ENCODE results near the gene CPNE4. TPM values are rescaled to one million over a fixed set of nuclear protein-coding genes. Genes with fewer than 3 reads are reported as not detected.
"Not testable (repeated sequence)": the region's sequence is repeated elsewhere in the genome, so short reads cannot be mapped to it uniquely, and the experiment has no call there.

Gene CPNE4
- total and polyA plus RNA-seq, 7 donors: 0.03 to 0.04 TPM; not detected in 5

- Histone ChIP-seq H3K9me3 (no peaks in the 10 kb centered on the region), H3K4me1 (peaks cover 15% of the 10 kb centered on the region), H3K27me3 (ENCODE audit: insufficient read depth in 3 of 3, low read length in 2 of 3) (no peaks in the 10 kb centered on the region), H3K36me3 (ENCODE audit: insufficient read depth in 1 of 2, low read depth in 1 of 2) (peaks cover 5 to 37% of the 10 kb centered on the region in 2 donors), H3K4me3 (peak overlapping the region; percentile 91), H3K27ac (peak overlapping the region; percentile 85)
- WGBS, 3 donors: 36 to 50% (median 47%) methylated on average over 2 of the region's 2 CpGs
- intact Hi-C loops (cut with DNase I): loop anchor here in 1 of 2 donors (5.0 kb wide), 1 partner anchor 475 kb away; the partner anchor contains the start of genes ASTE1 and NEK11
- DNase-seq: no peak
- TF ChIP-seq CTCF (IDR thresholded peaks at IDR 0.05): no peak
- no peak for ATAC-seq
Observed at GRCh38 chr3:131501949-131502348, 532.9 kb downstream of the CPNE4 start.

- Histone ChIP-seq H3K4me1 (no peaks in the 10 kb centered on the region), H3K4me3 (no peak overlapping the region), H3K36me3 (ENCODE audit: insufficient read depth in 1 of 2, low read depth in 1 of 2) (peaks cover under 1 to 92% of the 10 kb centered on the region in 2 donors), H3K27ac (no peak overlapping the region), H3K9me3 (no peaks in the 10 kb centered on the region), H3K27me3 (ENCODE audit: insufficient read depth in 3 of 3, low read length in 2 of 3) (no peaks in the 10 kb centered on the region)
- TF ChIP-seq CTCF (IDR thresholded peaks at IDR 0.05): no peak
- WGBS, 3 donors: 88 to 95% (median 92%) methylated on average over 1 of the region's 1 CpG
- ATAC-seq: no peak
- intact Hi-C loops (cut with DNase I): loop anchor here in 1 of 2 donors (10.0 kb wide), 1 partner anchor 110 kb away; the partner anchor contains the start of gene NUDT16
- no peak for DNase-seq
Observed at GRCh38 chr3:131494706-131495105, 540.1 kb downstream of the CPNE4 start.

- Histone ChIP-seq H3K4me3 (no peak overlapping the region), H3K27ac (no peak overlapping the region), H3K4me1 (no peaks in the 10 kb centered on the region), H3K9me3 (no peaks in the 10 kb centered on the region), H3K36me3 (ENCODE audit: insufficient read depth in 1 of 2, low read depth in 1 of 2) (peaks cover 0 to 92% of the 10 kb centered on the region in 2 donors), H3K27me3 (ENCODE audit: insufficient read depth in 3 of 3, low read length in 2 of 3) (no peaks in the 10 kb centered on the region)
- DNase-seq: no peak
- 97 to 100% (median 98%) methylated on average over 2 of the region's 2 CpGs for WGBS, 3 donors
- ATAC-seq: no peak
- intact Hi-C loops (cut with DNase I): loop anchor here in 1 of 2 donors (10.0 kb wide), 1 partner anchor 107 kb away; the partner anchor contains the start of gene NUDT16
- TF ChIP-seq CTCF (IDR thresholded peaks at IDR 0.05): no peak
Observed at GRCh38 chr3:131491775-131492174, 543.0 kb downstream of the CPNE4 start.

- no peak for TF ChIP-seq CTCF (IDR thresholded peaks at IDR 0.05)
- no peak for DNase-seq
- H3K27me3 ChIP-seq (ENCODE audit: insufficient read depth in 3 of 3, low read length in 2 of 3): no peaks in the 10 kb centered on the region
- H3K4me1 ChIP-seq: no peaks in the 10 kb centered on the region
- intact Hi-C loops (cut with DNase I): loop anchor here in 1 of 2 donors (10.0 kb wide), 1 partner anchor 106 kb away; the partner anchor contains the start of gene NUDT16
- H3K9me3 ChIP-seq: no peaks in the 10 kb centered on the region
- no peak overlapping the region for H3K4me3 ChIP-seq
- H3K27ac ChIP-seq: no peak overlapping the region
- no peak for ATAC-seq
- WGBS, 3 donors: 88 to 95% (median 91%) methylated on average over 2 of the region's 2 CpGs
- peaks cover 0 to 88% of the 10 kb centered on the region in 2 donors for H3K36me3 ChIP-seq (ENCODE audit: insufficient read depth in 1 of 2, low read depth in 1 of 2)
Observed at GRCh38 chr3:131491084-131491483, 543.7 kb downstream of the CPNE4 start.

GRCh38 chr3:131486545-131486944 lies 548.3 kb downstream of the CPNE4 start:
- H3K4me1 ChIP-seq; H3K9me3 ChIP-seq; H3K27me3 ChIP-seq (ENCODE audit: insufficient read depth in 3 of 3, low read length in 2 of 3); ATAC-seq; H3K4me3 ChIP-seq; DNase-seq; intact Hi-C loops (cut with DNase I); H3K27ac ChIP-seq: not testable (repeated sequence)
- peaks cover 3 to 87% of the 10 kb centered on the region in 2 donors for H3K36me3 ChIP-seq (ENCODE audit: insufficient read depth in 1 of 2, low read depth in 1 of 2)
- 93 to 100% (median 99%) methylated on average over 3 of the region's 3 CpGs for WGBS, 3 donors
